Measurements from ENCODE around the gene STK25. TPM values are rescaled to one million over a fixed set of nuclear protein-coding genes. Genes with fewer than 3 reads are reported as not detected.

STK25 gene
- total and polyA plus RNA-seq, 2 experiments from 2014 or later: 183 to 192 TPM

DNA sequence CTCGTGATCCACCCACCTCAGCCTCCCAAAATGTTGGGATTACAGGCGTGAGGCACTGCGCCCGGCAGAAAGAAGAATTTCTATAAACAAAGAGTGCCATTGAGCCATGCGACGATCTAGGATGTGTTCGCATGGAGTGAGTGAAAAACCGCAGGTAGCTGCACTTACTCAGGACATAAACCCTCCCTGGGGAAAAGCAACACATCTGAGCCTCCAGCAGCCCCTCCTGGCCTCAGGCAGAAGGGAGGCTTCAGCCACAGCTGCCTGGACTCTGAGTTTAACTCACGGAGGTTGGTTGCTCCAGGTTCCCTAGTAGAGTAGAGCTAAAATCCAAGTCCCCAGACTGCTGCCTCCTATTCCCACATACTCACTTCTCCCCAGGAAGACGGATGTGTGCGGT, 11.3 kb upstream of the STK25 start:
- no peaks in the 10 kb centered on the region for H3K79me2 ChIP-seq
- TF ChIP-seq, protein P1, sequence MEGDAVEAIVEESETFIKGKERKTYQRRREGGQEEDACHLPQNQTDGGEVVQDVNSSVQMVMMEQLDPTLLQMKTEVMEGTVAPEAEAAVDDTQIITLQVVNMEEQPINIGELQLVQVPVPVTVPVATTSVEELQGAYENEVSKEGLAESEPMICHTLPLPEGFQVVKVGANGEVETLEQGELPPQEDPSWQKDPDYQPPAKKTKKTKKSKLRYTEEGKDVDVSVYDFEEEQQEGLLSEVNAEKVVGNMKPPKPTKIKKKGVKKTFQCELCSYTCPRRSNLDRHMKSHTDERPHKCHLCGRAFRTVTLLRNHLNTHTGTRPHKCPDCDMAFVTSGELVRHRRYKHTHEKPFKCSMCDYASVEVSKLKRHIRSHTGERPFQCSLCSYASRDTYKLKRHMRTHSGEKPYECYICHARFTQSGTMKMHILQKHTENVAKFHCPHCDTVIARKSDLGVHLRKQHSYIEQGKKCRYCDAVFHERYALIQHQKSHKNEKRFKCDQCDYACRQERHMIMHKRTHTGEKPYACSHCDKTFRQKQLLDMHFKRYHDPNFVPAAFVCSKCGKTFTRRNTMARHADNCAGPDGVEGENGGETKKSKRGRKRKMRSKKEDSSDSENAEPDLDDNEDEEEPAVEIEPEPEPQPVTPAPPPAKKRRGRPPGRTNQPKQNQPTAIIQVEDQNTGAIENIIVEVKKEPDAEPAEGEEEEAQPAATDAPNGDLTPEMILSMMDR (IDR thresholded peaks at IDR 0.05; ENCODE audit: poor library complexity): no peak
- TF ChIP-seq EZH2phosphoT487 (IDR thresholded peaks at IDR 0.05; ENCODE audit: low read depth, severe bottlenecking, unreplicated experiment) (no peak), EZH2 (IDR thresholded peaks at IDR 0.05; ENCODE audit: borderline replicate concordance) (no peak)
- no peak overlapping the region for H3K27ac ChIP-seq
- no peak overlapping the region for H3K4me3 ChIP-seq
- no peaks in the 10 kb centered on the region for H4K20me1 ChIP-seq (ENCODE audit: insufficient read depth, poor library complexity, severe bottlenecking)
- H3K9me3 ChIP-seq (ENCODE audit: low read depth): no peaks in the 10 kb centered on the region
- no peaks in the 10 kb centered on the region for H3K27me3 ChIP-seq
- no peak overlapping the region for H3K4me2 ChIP-seq
- H3K9me2 ChIP-seq (replicated peaks; ENCODE audit: insufficient read depth): no peaks in the 10 kb centered on the region
- no peak overlapping the region for H2AFZ ChIP-seq
- WGBS (ENCODE audit: low lambda C conversion rate, missing lambda C conversion rate): 73% methylated on average over 11 of the region's 11 CpGs
- no peaks in the 10 kb centered on the region for H3K4me1 ChIP-seq (ENCODE audit: insufficient read depth)
- H3K36me3 ChIP-seq (replicated peaks; ENCODE audit: insufficient read depth, low read depth): no peaks in the 10 kb centered on the region
- DNase-seq (ENCODE audit: low spot score): no peak

DNA sequence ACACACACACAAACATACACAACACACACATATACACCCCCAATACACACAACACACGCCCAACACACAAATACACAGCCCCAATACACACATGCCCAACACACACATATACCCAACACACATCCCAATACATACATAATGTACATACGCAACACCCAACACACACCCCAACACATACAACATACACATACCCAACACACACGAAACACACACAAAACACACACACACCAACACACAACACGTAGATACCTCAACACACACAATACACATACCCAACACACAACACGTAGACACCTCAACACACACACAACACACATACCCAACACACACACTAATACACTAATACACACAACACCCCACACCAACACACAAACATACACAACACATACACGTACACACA, 8.9 kb upstream of the STK25 start:
- TF ChIP-seq EZH2phosphoT487 (IDR thresholded peaks at IDR 0.05; ENCODE audit: low read depth, severe bottlenecking, unreplicated experiment): no peak
- TF ChIP-seq, protein P1 (IDR thresholded peaks at IDR 0.05; ENCODE audit: poor library complexity): no peak
- TF ChIP-seq EZH2 (IDR thresholded peaks at IDR 0.05; ENCODE audit: borderline replicate concordance): no peak
- H3K79me2 ChIP-seq: no peaks in the 10 kb centered on the region
- 94% methylated on average over 6 of the region's 6 CpGs for WGBS (ENCODE audit: low lambda C conversion rate, missing lambda C conversion rate)

DNA sequence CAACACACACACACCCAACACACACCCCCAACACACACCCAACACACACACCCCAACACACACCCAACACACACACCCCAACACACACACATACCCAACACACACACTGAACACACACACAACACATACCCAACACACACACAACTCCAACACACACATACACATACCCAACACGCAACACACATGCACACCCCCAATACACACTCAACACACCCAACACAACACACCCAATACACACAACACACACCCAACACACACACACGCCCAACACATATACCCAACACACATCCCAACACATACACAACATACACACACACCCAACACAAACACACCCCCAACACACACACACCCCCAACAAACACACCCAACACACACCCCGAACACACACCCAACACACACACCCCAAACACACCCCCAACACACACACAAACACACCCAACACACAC, 8.2 kb upstream of the STK25 start:
- DNase-seq (ENCODE audit: low spot score): no peak
- no peaks in the 10 kb centered on the region for H3K4me1 ChIP-seq (ENCODE audit: insufficient read depth)
- no peaks in the 10 kb centered on the region for H4K20me1 ChIP-seq (ENCODE audit: insufficient read depth, poor library complexity, severe bottlenecking)
- H3K36me3 ChIP-seq (replicated peaks; ENCODE audit: insufficient read depth, low read depth): no peaks in the 10 kb centered on the region
- no peak overlapping the region for H3K4me2 ChIP-seq
- no peak overlapping the region for H3K4me3 ChIP-seq
- no peaks in the 10 kb centered on the region for H3K9me3 ChIP-seq (ENCODE audit: low read depth)
- H3K27ac ChIP-seq: no peak overlapping the region
- H3K27me3 ChIP-seq: no peaks in the 10 kb centered on the region
- no peaks in the 10 kb centered on the region for H3K9me2 ChIP-seq (replicated peaks; ENCODE audit: insufficient read depth)
- TF ChIP-seq EZH2 (IDR thresholded peaks at IDR 0.05; ENCODE audit: borderline replicate concordance): no peak
- no peak for TF ChIP-seq EZH2phosphoT487 (IDR thresholded peaks at IDR 0.05; ENCODE audit: low read depth, severe bottlenecking, unreplicated experiment)
- TF ChIP-seq, protein P1 (IDR thresholded peaks at IDR 0.05; ENCODE audit: poor library complexity): no peak
- H3K79me2 ChIP-seq: no peaks in the 10 kb centered on the region
- 91% methylated on average over 1 of the region's 3 CpGs for WGBS (ENCODE audit: low lambda C conversion rate, missing lambda C conversion rate)
- H2AFZ ChIP-seq: no peak overlapping the region

More for the DNA sequence above, 8.9 kb upstream of the STK25 start:
- no peaks in the 10 kb centered on the region for H3K9me2 ChIP-seq (replicated peaks; ENCODE audit: insufficient read depth)
- no peaks in the 10 kb centered on the region for H3K36me3 ChIP-seq (replicated peaks; ENCODE audit: insufficient read depth, low read depth)
- no peak overlapping the region for H2AFZ ChIP-seq
- H4K20me1 ChIP-seq (ENCODE audit: insufficient read depth, poor library complexity, severe bottlenecking): no peaks in the 10 kb centered on the region
- no peak overlapping the region for H3K27ac ChIP-seq
- no peak overlapping the region for H3K4me2 ChIP-seq
- H3K9me3 ChIP-seq (ENCODE audit: low read depth): no peaks in the 10 kb centered on the region
- no peaks in the 10 kb centered on the region for H3K4me1 ChIP-seq (ENCODE audit: insufficient read depth)
- no peak for DNase-seq (ENCODE audit: low spot score)
- H3K27me3 ChIP-seq: no peaks in the 10 kb centered on the region
- no peak overlapping the region for H3K4me3 ChIP-seq
